D721Med (cell line): ENCODE data around the gene COQ4.
A peak's percentile ranks its signal among the peaks of the same experiment; 100 is the strongest.

Experiments
- DNase-seq: peaks from one replicate; pipeline ENCODE4 v3.0.0; 2011; ENCODE audit warnings: low spot score; ENCODE audit not compliant: insufficient read length
- FAIRE-seq: peaks from 2 replicates; lab custom pipeline; 2011; peaks lifted over from hg19 to GRCh38; lab: Jason Lieb, UNC
- TF ChIP-seq, protein P1 (sequence below): IDR thresholded peaks from 2 replicates; pipeline ENCODE4 v1.5.1; 2012; ENCODE audit warnings: mild to moderate bottlenecking, control low read depth; ENCODE audit not compliant: insufficient read depth; ENCODE audit errors: missing control alignments

Gene COQ4

DNA sequence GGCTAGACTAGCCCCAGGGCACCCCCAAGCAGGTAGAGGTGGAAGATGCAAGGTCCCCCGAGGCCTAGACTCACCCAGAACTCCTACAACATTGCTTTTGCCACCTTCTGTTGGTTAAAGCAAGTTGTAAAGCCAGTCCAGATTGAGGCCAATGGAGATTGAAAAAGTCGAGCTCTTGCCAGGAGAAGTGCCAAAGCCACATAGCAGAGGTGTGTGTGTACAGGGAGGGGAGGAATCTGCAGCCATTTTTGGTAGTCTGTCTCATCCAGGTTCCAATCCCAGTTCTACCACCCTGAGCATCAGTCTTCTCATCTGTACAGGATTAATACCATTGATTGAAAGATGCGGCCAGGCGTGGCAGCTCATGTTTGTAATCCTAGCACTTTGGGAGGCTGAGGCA is 36.2 kb downstream of the COQ4 start:
- no peak for FAIRE-seq
- DNase-seq: no peak
- TF ChIP-seq, protein P1, sequence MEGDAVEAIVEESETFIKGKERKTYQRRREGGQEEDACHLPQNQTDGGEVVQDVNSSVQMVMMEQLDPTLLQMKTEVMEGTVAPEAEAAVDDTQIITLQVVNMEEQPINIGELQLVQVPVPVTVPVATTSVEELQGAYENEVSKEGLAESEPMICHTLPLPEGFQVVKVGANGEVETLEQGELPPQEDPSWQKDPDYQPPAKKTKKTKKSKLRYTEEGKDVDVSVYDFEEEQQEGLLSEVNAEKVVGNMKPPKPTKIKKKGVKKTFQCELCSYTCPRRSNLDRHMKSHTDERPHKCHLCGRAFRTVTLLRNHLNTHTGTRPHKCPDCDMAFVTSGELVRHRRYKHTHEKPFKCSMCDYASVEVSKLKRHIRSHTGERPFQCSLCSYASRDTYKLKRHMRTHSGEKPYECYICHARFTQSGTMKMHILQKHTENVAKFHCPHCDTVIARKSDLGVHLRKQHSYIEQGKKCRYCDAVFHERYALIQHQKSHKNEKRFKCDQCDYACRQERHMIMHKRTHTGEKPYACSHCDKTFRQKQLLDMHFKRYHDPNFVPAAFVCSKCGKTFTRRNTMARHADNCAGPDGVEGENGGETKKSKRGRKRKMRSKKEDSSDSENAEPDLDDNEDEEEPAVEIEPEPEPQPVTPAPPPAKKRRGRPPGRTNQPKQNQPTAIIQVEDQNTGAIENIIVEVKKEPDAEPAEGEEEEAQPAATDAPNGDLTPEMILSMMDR: no peak

DNA sequence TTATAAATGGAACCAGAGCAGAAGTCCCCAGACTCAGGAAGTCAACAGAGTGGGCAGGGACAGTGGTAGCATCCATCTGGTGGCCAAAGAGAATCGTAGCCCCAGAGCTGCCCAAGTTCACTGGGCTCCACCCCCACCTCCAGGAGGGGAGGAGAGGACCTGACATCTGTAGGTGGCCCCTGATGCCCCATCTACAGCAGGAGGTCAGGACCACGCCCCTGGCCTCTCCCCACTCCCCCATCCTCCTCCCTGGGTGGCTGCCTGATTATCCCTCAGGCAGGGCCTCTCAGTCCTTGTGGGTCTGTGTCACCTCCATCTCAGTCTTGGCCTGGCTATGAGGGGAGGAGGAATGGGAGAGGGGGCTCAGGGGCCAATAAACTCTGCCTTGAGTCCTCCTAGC is 38.2 kb downstream of the COQ4 start:
- FAIRE-seq (no peak), DNase-seq (no peak)
- TF ChIP-seq, protein P1: no peak

DNA sequence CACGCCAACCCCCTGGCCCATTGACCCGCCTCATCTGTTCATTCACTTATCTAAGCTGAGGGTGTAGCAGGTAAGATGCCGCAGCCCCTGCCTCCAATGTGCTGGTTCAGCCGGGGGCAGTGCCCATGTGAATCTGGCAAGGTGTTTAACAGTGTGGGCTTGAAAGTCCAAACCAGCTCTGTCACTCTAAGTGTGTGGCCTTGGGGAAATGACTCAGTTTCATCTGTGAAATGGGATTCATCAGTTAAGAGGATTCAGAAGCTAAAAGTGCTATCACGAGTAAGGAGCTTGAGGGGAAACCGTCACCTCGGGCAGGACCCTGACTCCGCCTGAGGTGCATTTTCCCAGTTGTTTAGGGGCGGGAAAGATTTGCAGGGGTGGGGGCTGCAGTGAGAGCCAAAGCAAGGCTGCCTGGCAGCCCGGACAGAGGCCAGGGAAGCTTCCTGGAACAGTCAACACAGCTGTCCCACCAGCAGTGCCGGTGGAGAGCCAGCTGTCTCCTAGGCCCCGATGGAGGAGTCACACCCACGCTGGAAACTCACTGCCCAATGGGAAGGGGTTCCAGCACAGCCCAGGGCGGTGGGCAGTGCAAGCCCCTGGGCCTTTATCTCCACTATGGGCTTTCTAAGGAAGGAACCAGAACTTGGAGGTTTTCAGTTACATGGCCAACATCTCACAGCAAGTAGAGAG is 38.8 kb downstream of the COQ4 start:
- TF ChIP-seq, protein P1: no peak
- no peak for DNase-seq
- no peak for FAIRE-seq

DNA sequence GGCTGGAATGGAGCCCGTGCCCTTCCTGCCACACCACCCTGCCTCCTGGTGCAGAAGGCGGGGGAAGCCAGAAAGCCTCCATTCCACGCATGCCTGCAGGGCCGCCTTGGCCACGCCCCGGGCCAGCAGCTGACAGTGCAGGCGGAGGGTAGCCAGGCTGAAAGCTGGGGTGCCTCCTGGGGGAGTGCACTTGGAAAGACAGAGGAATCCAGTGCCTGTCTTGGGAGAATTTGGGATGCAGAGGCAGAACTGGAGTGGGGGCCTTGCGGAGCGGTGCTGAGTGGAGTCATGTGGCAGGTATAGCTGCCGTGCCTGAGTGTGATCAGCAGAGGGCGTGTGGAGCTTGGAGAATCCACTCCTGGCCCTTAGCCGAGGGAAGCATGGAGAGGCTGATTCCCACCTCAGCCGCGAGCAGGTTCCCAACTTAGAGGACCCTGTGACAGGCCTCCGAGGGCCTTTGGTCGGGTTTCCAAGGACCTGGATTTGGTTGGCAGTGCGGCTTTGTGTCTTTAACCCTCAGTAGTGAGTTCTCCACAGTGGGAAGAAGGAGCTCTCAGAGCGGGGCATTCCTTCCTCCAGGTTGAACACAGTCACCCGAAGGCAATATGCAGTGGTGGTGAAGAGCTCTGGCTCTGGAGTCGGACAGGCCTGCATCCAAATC is 39.5 kb downstream of the COQ4 start:
- FAIRE-seq (no peak), DNase-seq (peak; percentile 93)
- TF ChIP-seq, protein P1: peak; percentile 92

DNA sequence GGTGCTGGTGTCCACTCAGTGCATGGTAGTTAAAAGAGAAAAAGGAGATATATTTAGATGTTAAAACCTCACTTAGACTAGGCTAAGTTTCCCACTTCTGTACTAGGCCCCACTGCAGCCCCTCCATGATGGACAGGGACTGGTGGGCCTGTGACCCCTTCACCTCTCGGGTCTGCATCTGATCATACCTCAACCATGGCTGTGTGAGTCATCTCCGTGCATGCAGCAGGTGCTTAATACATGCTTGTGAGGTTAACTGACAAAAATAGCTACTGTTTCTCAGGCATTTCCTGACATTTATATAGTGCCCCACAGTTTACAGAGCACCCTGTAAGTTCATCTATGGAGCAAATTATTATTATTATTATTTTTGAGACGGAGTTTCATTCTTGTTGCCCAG is 40.1 kb downstream of the COQ4 start:
- DNase-seq (no peak), FAIRE-seq (no peak)
- TF ChIP-seq, protein P1: no peak

DNA sequence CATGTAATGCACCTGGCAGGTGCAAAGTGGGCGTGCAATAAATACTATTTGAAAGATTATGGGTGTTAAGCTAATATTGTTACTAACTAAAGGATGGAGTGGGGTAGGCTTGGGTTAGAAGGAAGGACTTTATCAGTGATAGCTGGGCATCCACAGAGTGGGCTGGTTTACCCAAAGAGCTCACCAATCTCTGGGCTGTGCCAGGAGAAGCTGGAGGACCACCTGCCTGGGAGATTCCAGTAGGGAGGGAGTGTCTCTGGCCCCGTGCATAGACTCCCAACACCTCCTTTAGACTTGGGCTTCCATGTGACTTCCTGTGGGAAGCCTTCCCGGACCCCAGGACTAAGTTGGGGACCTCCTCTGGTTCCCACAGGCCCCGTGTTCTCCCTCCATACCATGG is 42.9 kb downstream of the COQ4 start:
- DNase-seq: no peak
- TF ChIP-seq, protein P1: no peak
- FAIRE-seq: no peak
